ENCODE data around the gene KCNJ9.

KCNJ9 gene

GRCh38 chr1:160087118-160087662, 5.9 kb downstream of the KCNJ9 start:
- no peak for DNase-seq
- H3K27me3 ChIP-seq: peaks cover 24% of the 10 kb centered on the region
- H3K9me3 ChIP-seq: no peaks in the 10 kb centered on the region
- no peak for TF ChIP-seq CTCF (IDR thresholded peaks at IDR 0.05; ENCODE audit: low read depth, low read length)
- no peaks in the 10 kb centered on the region for H3K36me3 ChIP-seq
- H3K4me1 ChIP-seq: no peaks in the 10 kb centered on the region
- H3K4me3 ChIP-seq (ENCODE audit: low read depth, low read length): no peak overlapping the region

GRCh38 chr1:160089883-160090282, 8.5 kb downstream of the KCNJ9 start:
- DNase-seq: no peak
- H3K27me3 ChIP-seq: no peaks in the 10 kb centered on the region
- no peak overlapping the region for H3K4me3 ChIP-seq (ENCODE audit: low read depth, low read length)
- no peaks in the 10 kb centered on the region for H3K36me3 ChIP-seq
- no peaks in the 10 kb centered on the region for H3K9me3 ChIP-seq
- TF ChIP-seq CTCF (IDR thresholded peaks at IDR 0.05; ENCODE audit: low read depth, low read length): no peak
- H3K4me1 ChIP-seq: no peaks in the 10 kb centered on the region

- no peak overlapping the region for H3K4me3 ChIP-seq (ENCODE audit: low read depth, low read length)
- TF ChIP-seq CTCF (IDR thresholded peaks at IDR 0.05; ENCODE audit: low read depth, low read length): no peak
- DNase-seq: no peak
- H3K9me3 ChIP-seq: no peaks in the 10 kb centered on the region
- H3K27me3 ChIP-seq: no peaks in the 10 kb centered on the region
- H3K4me1 ChIP-seq: no peaks in the 10 kb centered on the region
- H3K36me3 ChIP-seq: no peaks in the 10 kb centered on the region
These were observed 9.4 kb downstream of the KCNJ9 start for GRCh38 chr1:160090760-160091159.

- no peak for DNase-seq
- Histone ChIP-seq H3K4me1 (no peaks in the 10 kb centered on the region), H3K9me3 (no peaks in the 10 kb centered on the region), H3K36me3 (no peaks in the 10 kb centered on the region), H3K27me3 (no peaks in the 10 kb centered on the region), H3K4me3 (ENCODE audit: low read depth, low read length) (no peak overlapping the region)
- no peak for TF ChIP-seq CTCF (IDR thresholded peaks at IDR 0.05; ENCODE audit: low read depth, low read length)
These were observed 10.4 kb downstream of the KCNJ9 start for GRCh38 chr1:160091666-160092223.

- TF ChIP-seq CTCF (IDR thresholded peaks at IDR 0.05; ENCODE audit: low read depth, low read length): no peak
- H3K36me3 ChIP-seq: no peaks in the 10 kb centered on the region
These were observed 11.2 kb downstream of the KCNJ9 start for GRCh38 chr1:160092366-160093068.

GRCh38 chr1:160093069-160093395, 11.7 kb downstream of the KCNJ9 start:
- no peak overlapping the region for H3K4me3 ChIP-seq (ENCODE audit: low read depth, low read length)
- no peak for TF ChIP-seq CTCF (IDR thresholded peaks at IDR 0.05; ENCODE audit: low read depth, low read length)
- DNase-seq: no peak
- no peaks in the 10 kb centered on the region for H3K4me1 ChIP-seq
- H3K36me3 ChIP-seq: no peaks in the 10 kb centered on the region
- no peaks in the 10 kb centered on the region for H3K9me3 ChIP-seq
- H3K27me3 ChIP-seq: no peaks in the 10 kb centered on the region

More at GRCh38 chr1:160092366-160093068, 11.2 kb downstream of the KCNJ9 start:
- Histone ChIP-seq H3K4me3 (ENCODE audit: low read depth, low read length) (no peak overlapping the region), H3K27me3 (no peaks in the 10 kb centered on the region), H3K4me1 (no peaks in the 10 kb centered on the region), H3K9me3 (no peaks in the 10 kb centered on the region)
- no peak for DNase-seq
